CD14-positive monocyte (primary cell): Measurements from ENCODE around the gene UGT1A6. TPM values are rescaled to one million over a fixed set of nuclear protein-coding genes. Genes with fewer than 3 reads are reported as not detected.
A peak's percentile ranks its signal among the peaks of the same experiment; 100 is the strongest.

Source experiments
- DNase-seq, 3 donors: peaks; one replicate each; pipeline ENCODE4 v3.0.0-alpha.2; 2011 to 2022
- H2AFZ ChIP-seq: 2 replicates; pipeline ENCODE4 v1.6.0; 2012; ENCODE audit warnings: mild to moderate bottlenecking, low read depth, low read length, inconsistent platforms; ENCODE audit not compliant: insufficient read depth, poor library complexity, severe bottlenecking
- H3K27ac ChIP-seq, 2 donors: 1 replicate in 1 of 2; 2 replicates in 1 of 2; pipeline ENCODE4 v1.5.1; 2012 to 2013; ENCODE audit warnings: low read length in 2 of 2, control low read depth in 1 of 2, inconsistent platforms in 1 of 2, low read depth in 1 of 2, mild to moderate bottlenecking in 1 of 2
- H3K27me3 ChIP-seq, 2 donors: one replicate each; pipeline versions ENCODE4 v1.6.0 to v1.6.1; 2011 to 2013; ENCODE audit warnings: low read length in 2 of 2; ENCODE audit not compliant: control insufficient read depth in 2 of 2, insufficient read depth in 2 of 2
- H3K36me3 ChIP-seq, 2 donors: replicated peaks in 1 of 2; 1 replicate in 1 of 2; 2 replicates in 1 of 2; pipeline versions ENCODE4 v1.5.1 to v1.6.1; 2012 to 2013; ENCODE audit warnings: low read length in 2 of 2, control low read depth in 1 of 2, inconsistent platforms in 1 of 2, mild to moderate bottlenecking in 1 of 2; ENCODE audit not compliant: insufficient read depth in 2 of 2, control insufficient read depth in 1 of 2
- H3K4me1 ChIP-seq, 2 donors: 1 replicate in 1 of 2; 2 replicates in 1 of 2; pipeline versions ENCODE4 v1.5.1 to v1.6.1; 2012 to 2013; ENCODE audit warnings: low read length in 2 of 2, control low read depth in 1 of 2, inconsistent platforms in 1 of 2, mild to moderate bottlenecking in 1 of 2, moderate library complexity in 1 of 2; ENCODE audit not compliant: insufficient read depth in 2 of 2, control insufficient read depth in 1 of 2
- H3K4me2 ChIP-seq: replicated peaks from 2 replicates; pipeline ENCODE3; 2012; ENCODE audit warnings: low read length, moderate library complexity, mild to moderate bottlenecking; ENCODE audit not compliant: poor library complexity, severe bottlenecking; ENCODE audit errors: extremely low read depth
- H3K4me3 ChIP-seq, 3 experiments: fragments of 200-600 bp in 1 of 3; sonication (generic) in 1 of 3; replicated peaks in 1 of 3; 1 replicate in 2 of 3; 2 replicates in 1 of 3; pipeline ENCODE4 v1.5.1; 2011 to 2013; ENCODE audit warnings: low read length in 3 of 3, mild to moderate bottlenecking in 3 of 3, control low read depth in 2 of 3, low read depth in 2 of 3, inconsistent platforms in 1 of 3, moderate library complexity in 1 of 3
- H3K79me2 ChIP-seq: 2 replicates; pipeline ENCODE4 v1.6.0; 2012; ENCODE audit warnings: mild to moderate bottlenecking, control low read depth, inconsistent platforms, low read length, moderate library complexity; ENCODE audit not compliant: insufficient read depth
- H3K9ac ChIP-seq: 2 replicates; pipeline ENCODE4 v1.6.0; 2017; ENCODE audit warnings: low read length, mild to moderate bottlenecking; ENCODE audit not compliant: insufficient read depth, poor library complexity, severe bottlenecking
- H3K9me3 ChIP-seq, 2 donors: replicated peaks in 1 of 2; 1 replicate in 1 of 2; 2 replicates in 1 of 2; pipeline versions ENCODE4 v1.5.1 to v1.6.1; 2012 to 2013; ENCODE audit warnings: low read length in 2 of 2, control low read depth in 1 of 2; ENCODE audit not compliant: control insufficient read depth in 1 of 2, insufficient read depth in 1 of 2
- H4K20me1 ChIP-seq: 2 replicates; pipeline ENCODE4 v1.6.0; 2012; ENCODE audit warnings: mild to moderate bottlenecking, low read length, control low read depth, moderate library complexity; ENCODE audit not compliant: insufficient read depth
- H3K27ac Mint-ChIP-seq, 7 donors: one replicate each; pipeline ENCODE4 v1.8.0; 2020; ENCODE audit warnings: mild to moderate bottlenecking in 7 of 7, mixed read lengths in 7 of 7, moderate library complexity in 6 of 7, inconsistent platforms in 2 of 7
- H3K27me3 Mint-ChIP-seq, 3 donors: one replicate each; pipeline ENCODE4 v1.8.0; 2021 to 2022; ENCODE audit warnings: low read depth in 3 of 3, mild to moderate bottlenecking in 3 of 3, mixed read lengths in 3 of 3, moderate library complexity in 3 of 3, inconsistent platforms in 1 of 3
- H3K36me3 Mint-ChIP-seq, 2 donors: one replicate each; pipeline ENCODE4 v1.8.0; 2020; ENCODE audit warnings: mixed read lengths in 2 of 2, inconsistent platforms in 1 of 2, mild to moderate bottlenecking in 1 of 2
- H3K4me1 Mint-ChIP-seq: one replicate; pipeline ENCODE4 v1.8.0; 2020; ENCODE audit warnings: mild to moderate bottlenecking, mixed read lengths
- H3K4me3 Mint-ChIP-seq, 2 donors: one replicate each; pipeline ENCODE4 v1.8.0; 2020; ENCODE audit warnings: mild to moderate bottlenecking in 2 of 2, mixed read lengths in 2 of 2, moderate library complexity in 1 of 2
- H3K9me3 Mint-ChIP-seq, 7 donors: one replicate each; pipeline ENCODE4 v1.8.0; 2020 to 2022; ENCODE audit warnings: mixed read lengths in 7 of 7, mild to moderate bottlenecking in 6 of 7, moderate library complexity in 6 of 7, inconsistent platforms in 2 of 7
- CTCF ChIP-seq: fragments of 200-600 bp; IDR thresholded peaks from one replicate; pipeline ENCODE4 v1.8.0; 2022; ENCODE audit warnings: antibody characterized with exemption, mild to moderate bottlenecking
- WGBS: methylation state at CpG from one replicate; pipeline ENCODE4 v1.1.5; 2013; ENCODE audit warnings: missing lambda C conversion rate; ENCODE audit not compliant: insufficient coverage; 5-methylcytosine and 5-hydroxymethylcytosine counted together
- intact Hi-C, 2 donors: fragments of 100-400 bp; cut with micrococcal nuclease; formaldehyde crosslinking; loops; one replicate each; pipeline versions ENCODE4 v1.15.0 to v1.15.1; 2023
- polyA plus RNA-seq, 3 donors: library from polyadenylated mRNA; depleted of rRNA in 1 of 3; unstranded in 2 of 3; stranded (reverse) in 1 of 3; fragments of 300-500 nt in 2 of 3; fragments of >200 nt in 1 of 3; fragmentation: Illumina TruSeq in 2 of 3; gene quantifications; 1 replicate in 2 of 3; 2 replicates in 1 of 3; pipeline ENCODE4 v1.2.3, GENCODE V29; 2012 to 2021

Gene UGT1A6
- polyA plus RNA-seq, 3 donors: not detected

- H3K9me3 Mint-ChIP-seq: peaks cover 0 to 3% (median 0%) of the 10 kb centered on the region in 7 donors
- WGBS: 47% methylated on average over 3 of the region's 7 CpGs
- TF ChIP-seq CTCF: no peak
- Histone ChIP-seq H3K27ac (no peak overlapping the region), H3K4me2 (no peak overlapping the region), H3K36me3 (no peaks in the 10 kb centered on the region), H4K20me1 (no peaks in the 10 kb centered on the region), H3K9me3 (no peaks in the 10 kb centered on the region), H3K27me3 (no peaks in the 10 kb centered on the region), H3K79me2 (no peaks in the 10 kb centered on the region), H3K4me1 (no peaks in the 10 kb centered on the region), H2AFZ (no peak overlapping the region), H3K4me3 (no peak overlapping the region), H3K9ac (no peak overlapping the region)
- H3K36me3 Mint-ChIP-seq: no peaks in the 10 kb centered on the region
- no peak overlapping the region for H3K4me3 Mint-ChIP-seq
- no peaks in the 10 kb centered on the region for H3K4me1 Mint-ChIP-seq
- H3K27ac Mint-ChIP-seq: no peak overlapping the region
- intact Hi-C loops: no loop called here
- no peak for DNase-seq
- peaks cover 3 to 10% (median 5%) of the 10 kb centered on the region in 3 donors for H3K27me3 Mint-ChIP-seq
Measured at GRCh38 chr2:233799087-233799665, 106.5 kb downstream of the UGT1A6 start.

- Mint-ChIP-seq H3K36me3 (no peaks in the 10 kb centered on the region), H3K4me1 (no peaks in the 10 kb centered on the region), H3K27me3 (peaks cover 3 to 9% (median 5%) of the 10 kb centered on the region in 3 donors), H3K4me3 (no peak overlapping the region), H3K27ac (peak overlapping the region in 1 of 7 donors; percentile 55), H3K9me3 (peaks cover 0 to 3% (median 0%) of the 10 kb centered on the region in 7 donors)
- Histone ChIP-seq H3K4me2 (no peak overlapping the region), H3K79me2 (no peaks in the 10 kb centered on the region), H3K9me3 (no peaks in the 10 kb centered on the region), H3K4me1 (no peaks in the 10 kb centered on the region), H4K20me1 (no peaks in the 10 kb centered on the region), H2AFZ (no peak overlapping the region), H3K27ac (no peak overlapping the region), H3K36me3 (no peaks in the 10 kb centered on the region), H3K9ac (no peak overlapping the region), H3K4me3 (no peak overlapping the region), H3K27me3 (no peaks in the 10 kb centered on the region)
- DNase-seq: no peak
- WGBS: 60% methylated on average over 5 of the region's 5 CpGs
- no peak for TF ChIP-seq CTCF
- intact Hi-C loops: no loop called here
Measured at GRCh38 chr2:233799716-233800115, 107.0 kb downstream of the UGT1A6 start.
